ENCODE results near the gene GPN3. TPM values are rescaled to one million over a fixed set of nuclear protein-coding genes. Genes with fewer than 3 reads are reported as not detected.

GPN3 gene
- total and polyA plus RNA-seq, 2 of the 13 experiments (the other 11 are each of a cell fraction or from before 2014, with no cell fraction given) = 28.7 to 29.5 TPM

DNA sequence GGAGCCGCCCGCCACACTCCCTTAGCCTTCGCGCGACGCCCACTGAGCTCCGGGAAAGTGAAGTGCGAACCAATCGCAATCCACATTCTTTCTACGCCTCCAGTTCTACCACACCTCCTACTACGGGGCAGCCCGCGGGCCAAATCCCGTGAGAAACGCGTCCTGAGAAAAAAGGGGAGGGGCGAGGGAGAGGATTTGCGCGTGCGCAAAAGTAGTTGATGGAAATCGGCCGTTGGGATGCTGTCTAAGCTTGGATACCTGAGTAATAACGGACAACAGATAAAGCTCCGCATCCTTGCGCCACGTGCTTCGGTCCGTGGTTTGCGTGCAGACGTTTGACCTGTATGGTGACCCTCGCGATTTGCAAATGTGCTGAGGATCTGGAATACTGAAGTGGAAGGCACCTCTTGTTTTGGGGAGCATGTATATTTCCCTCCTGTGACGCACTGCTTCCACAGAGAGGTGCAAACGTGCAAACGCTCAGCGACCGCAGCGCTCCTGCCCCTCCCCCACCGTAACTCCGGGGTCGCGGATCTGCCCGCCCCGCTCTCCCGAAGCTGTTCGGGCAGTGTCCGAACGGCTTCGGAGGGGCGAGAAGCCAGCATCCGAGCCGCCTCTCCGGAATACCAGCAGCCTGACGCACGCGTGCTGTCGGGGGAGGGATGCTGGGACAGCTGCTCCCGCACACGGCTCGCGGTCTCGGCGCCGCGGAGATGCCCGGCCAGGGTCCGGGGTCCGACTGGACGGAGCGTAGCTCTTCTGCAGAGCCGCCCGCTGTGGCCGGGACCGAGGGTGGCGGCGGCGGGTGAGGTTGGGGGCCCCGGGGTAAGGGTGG lies at the start of gene GPN3, which contains the start of gene FAM216A (continued):
- TF ChIP-seq, protein P1, sequence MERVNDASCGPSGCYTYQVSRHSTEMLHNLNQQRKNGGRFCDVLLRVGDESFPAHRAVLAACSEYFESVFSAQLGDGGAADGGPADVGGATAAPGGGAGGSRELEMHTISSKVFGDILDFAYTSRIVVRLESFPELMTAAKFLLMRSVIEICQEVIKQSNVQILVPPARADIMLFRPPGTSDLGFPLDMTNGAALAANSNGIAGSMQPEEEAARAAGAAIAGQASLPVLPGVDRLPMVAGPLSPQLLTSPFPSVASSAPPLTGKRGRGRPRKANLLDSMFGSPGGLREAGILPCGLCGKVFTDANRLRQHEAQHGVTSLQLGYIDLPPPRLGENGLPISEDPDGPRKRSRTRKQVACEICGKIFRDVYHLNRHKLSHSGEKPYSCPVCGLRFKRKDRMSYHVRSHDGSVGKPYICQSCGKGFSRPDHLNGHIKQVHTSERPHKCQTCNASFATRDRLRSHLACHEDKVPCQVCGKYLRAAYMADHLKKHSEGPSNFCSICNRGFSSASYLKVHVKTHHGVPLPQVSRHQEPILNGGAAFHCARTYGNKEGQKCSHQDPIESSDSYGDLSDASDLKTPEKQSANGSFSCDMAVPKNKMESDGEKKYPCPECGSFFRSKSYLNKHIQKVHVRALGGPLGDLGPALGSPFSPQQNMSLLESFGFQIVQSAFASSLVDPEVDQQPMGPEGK (CRISPR knock-in tag; IDR thresholded peaks at IDR 0.05) = no peak
- TF ChIP-seq PHF21A (CRISPR knock-in tag; IDR thresholded peaks at IDR 0.05) (peak; percentile 68), CEBPG (CRISPR knock-in tag; IDR thresholded peaks at IDR 0.05) (peak; percentile 28; the same call in 1 of the 2 replicates), GABPA (IDR thresholded peaks at IDR 0.05; ENCODE audit: low read depth, low read length) (no peak), GABPA (CRISPR knock-in tag; IDR thresholded peaks at IDR 0.05; ENCODE audit: low read depth) (peak; percentile 74), ZNF841 (CRISPR knock-in tag; IDR thresholded peaks at IDR 0.05; ENCODE audit: borderline replicate concordance) (peak; percentile 58; the same call in 1 of the 2 replicates), ZNF782 (CRISPR knock-in tag; IDR thresholded peaks at IDR 0.05; ENCODE audit: borderline replicate concordance) (peak; percentile 73; the same call in 1 of the 2 replicates), MIER2 (CRISPR knock-in tag; IDR thresholded peaks at IDR 0.05) (peak; percentile 5; the same call in 1 of the 2 replicates), MEIS1 (CRISPR knock-in tag; IDR thresholded peaks at IDR 0.05; ENCODE audit: borderline replicate concordance) (peak; percentile 53; the same call in 1 of the 2 replicates), PPARG (CRISPR knock-in tag; conservative IDR thresholded peaks at IDR 0.05) (no peak), SIN3A (IDR thresholded peaks at IDR 0.05; ENCODE audit: borderline replicate concordance, low read depth, low read length) (no peak), SOX13 (IDR thresholded peaks at IDR 0.05) (no peak), SOX13 (CRISPR knock-in tag; conservative IDR thresholded peaks at IDR 0.05 in 1 of 2, IDR thresholded peaks at IDR 0.05 in 1 of 2) (0 out of 4 replicates have a peak, but pooled peaks of 1 of the 2 experiments have one; percentile 14), ZNF678 (CRISPR knock-in tag; IDR thresholded peaks at IDR 0.05) (peak; percentile 23), SALL1 (CRISPR knock-in tag; IDR thresholded peaks at IDR 0.05) (peak; percentile 73; the same call in 1 of the 2 replicates), CAMTA2 (CRISPR knock-in tag; IDR thresholded peaks at IDR 0.05; ENCODE audit: borderline replicate concordance) (peak; percentile 11; the same call in 1 of the 2 replicates), NR2F1 (CRISPR knock-in tag; IDR thresholded peaks at IDR 0.05) (0 out of 4 replicates have a peak, but pooled peaks of 1 of the 2 experiments have one; percentile 27), GPN1 (CRISPR knock-in tag; IDR thresholded peaks at IDR 0.05; ENCODE audit: borderline replicate concordance) (0 out of 2 replicates have a peak, but pooled peaks have one; percentile 15), ZNF605 (CRISPR knock-in tag; IDR thresholded peaks at IDR 0.05) (peak; percentile 25; the same call in 1 of the 2 replicates), ZZZ3 (CRISPR knock-in tag; IDR thresholded peaks at IDR 0.05; ENCODE audit: borderline replicate concordance) (peak; percentile 25; the same call in 1 of the 2 replicates), RFX5 (IDR thresholded peaks at IDR 0.05; ENCODE audit: low read depth, low read length) (0 out of 2 replicates have a peak, but pooled peaks have one; percentile 9), BORCS8-MEF2B (CRISPR knock-in tag; IDR thresholded peaks at IDR 0.05) (peak; percentile 91)
- TF ChIP-seq, protein P2, sequence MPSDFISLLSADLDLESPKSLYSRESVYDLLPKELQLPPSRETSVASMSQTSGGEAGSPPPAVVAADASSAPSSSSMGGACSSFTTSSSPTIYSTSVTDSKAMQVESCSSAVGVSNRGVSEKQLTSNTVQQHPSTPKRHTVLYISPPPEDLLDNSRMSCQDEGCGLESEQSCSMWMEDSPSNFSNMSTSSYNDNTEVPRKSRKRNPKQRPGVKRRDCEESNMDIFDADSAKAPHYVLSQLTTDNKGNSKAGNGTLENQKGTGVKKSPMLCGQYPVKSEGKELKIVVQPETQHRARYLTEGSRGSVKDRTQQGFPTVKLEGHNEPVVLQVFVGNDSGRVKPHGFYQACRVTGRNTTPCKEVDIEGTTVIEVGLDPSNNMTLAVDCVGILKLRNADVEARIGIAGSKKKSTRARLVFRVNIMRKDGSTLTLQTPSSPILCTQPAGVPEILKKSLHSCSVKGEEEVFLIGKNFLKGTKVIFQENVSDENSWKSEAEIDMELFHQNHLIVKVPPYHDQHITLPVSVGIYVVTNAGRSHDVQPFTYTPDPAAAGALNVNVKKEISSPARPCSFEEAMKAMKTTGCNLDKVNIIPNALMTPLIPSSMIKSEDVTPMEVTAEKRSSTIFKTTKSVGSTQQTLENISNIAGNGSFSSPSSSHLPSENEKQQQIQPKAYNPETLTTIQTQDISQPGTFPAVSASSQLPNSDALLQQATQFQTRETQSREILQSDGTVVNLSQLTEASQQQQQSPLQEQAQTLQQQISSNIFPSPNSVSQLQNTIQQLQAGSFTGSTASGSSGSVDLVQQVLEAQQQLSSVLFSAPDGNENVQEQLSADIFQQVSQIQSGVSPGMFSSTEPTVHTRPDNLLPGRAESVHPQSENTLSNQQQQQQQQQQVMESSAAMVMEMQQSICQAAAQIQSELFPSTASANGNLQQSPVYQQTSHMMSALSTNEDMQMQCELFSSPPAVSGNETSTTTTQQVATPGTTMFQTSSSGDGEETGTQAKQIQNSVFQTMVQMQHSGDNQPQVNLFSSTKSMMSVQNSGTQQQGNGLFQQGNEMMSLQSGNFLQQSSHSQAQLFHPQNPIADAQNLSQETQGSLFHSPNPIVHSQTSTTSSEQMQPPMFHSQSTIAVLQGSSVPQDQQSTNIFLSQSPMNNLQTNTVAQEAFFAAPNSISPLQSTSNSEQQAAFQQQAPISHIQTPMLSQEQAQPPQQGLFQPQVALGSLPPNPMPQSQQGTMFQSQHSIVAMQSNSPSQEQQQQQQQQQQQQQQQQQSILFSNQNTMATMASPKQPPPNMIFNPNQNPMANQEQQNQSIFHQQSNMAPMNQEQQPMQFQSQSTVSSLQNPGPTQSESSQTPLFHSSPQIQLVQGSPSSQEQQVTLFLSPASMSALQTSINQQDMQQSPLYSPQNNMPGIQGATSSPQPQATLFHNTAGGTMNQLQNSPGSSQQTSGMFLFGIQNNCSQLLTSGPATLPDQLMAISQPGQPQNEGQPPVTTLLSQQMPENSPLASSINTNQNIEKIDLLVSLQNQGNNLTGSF (CRISPR knock-in tag; IDR thresholded peaks at IDR 0.05) = peak; percentile 88; the same call in 1 of the 2 replicates

All from HepG2 (cell line).